ENCODE results near the gene TMEM63C. TPM values are rescaled to one million over a fixed set of nuclear protein-coding genes. Genes with fewer than 3 reads are reported as not detected.

Gene TMEM63C
- total and polyA plus RNA-seq, 2 donors (not counting 3 experiments of a cell fraction or from before 2014, with no cell fraction given): not detected

DNA sequence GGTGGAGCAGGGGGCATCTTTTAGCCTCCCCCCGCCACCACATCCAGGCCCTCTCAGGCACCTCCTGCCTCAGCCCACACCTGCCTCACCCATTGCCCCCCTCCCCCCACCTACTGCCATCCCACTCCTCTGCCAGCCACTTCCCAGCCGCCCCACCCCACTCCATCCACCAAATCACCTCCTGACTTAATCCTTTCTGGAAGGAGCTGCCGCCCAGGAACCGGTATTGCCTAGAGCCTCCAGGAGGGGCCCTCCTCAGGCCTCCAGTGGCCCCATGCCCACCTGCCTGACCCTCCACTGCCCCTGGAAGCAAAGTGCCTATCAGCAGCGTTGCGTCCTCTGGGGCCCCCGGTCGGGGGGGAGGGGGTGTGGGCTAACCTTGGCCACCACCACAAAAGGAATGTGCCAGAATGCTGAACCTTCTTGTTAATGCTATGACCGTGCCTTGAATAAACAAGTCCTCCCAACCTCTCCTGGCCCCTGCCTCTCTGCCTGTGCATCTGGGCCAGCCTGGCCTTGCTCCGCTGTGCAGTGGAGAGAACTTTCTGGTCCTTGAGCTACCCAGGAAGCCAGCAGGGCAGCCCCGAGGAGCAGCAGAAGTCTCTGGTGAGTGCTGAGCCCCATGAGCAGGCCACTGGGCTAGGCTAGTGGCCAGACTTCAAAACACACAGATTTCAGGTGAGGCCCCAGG, 77.6 kb downstream of the TMEM63C start:
- no peaks in the 10 kb centered on the region for H3K4me1 ChIP-seq (ENCODE audit: control insufficient read depth, extremely low read depth, insufficient read depth, low read length)
- H3K79me2 ChIP-seq (ENCODE audit: control insufficient read depth, insufficient read depth, low read length): no peaks in the 10 kb centered on the region
- H3K4me2 ChIP-seq (ENCODE audit: insufficient read depth, low read length): no peak overlapping the region
- H4K20me1 ChIP-seq (replicated peaks; ENCODE audit: control insufficient read depth, extremely low read depth, insufficient read depth, low read length): no peaks in the 10 kb centered on the region
- no peaks in the 10 kb centered on the region for H3K36me3 ChIP-seq (ENCODE audit: control insufficient read depth in 2 of 2, extremely low read depth in 1 of 2, insufficient read depth in 2 of 2, low read length in 2 of 2)
- H3K9me3 ChIP-seq (replicated peaks; ENCODE audit: control insufficient read depth, insufficient read depth, low read length): no peaks in the 10 kb centered on the region
- H2AFZ ChIP-seq (ENCODE audit: low read depth, low read length): no peak overlapping the region
- dilution Hi-C loops (cut with MboI; ENCODE audit: extremely low pct_ligation_motif_present, low sequenced_read_pairs) (no loop called here), intact Hi-C loops (cut with micrococcal nuclease) (no loop called here)
- BruUV-seq (replicated peaks): no TSS peak
- TF ChIP-seq JUN (IDR thresholded peaks at IDR 0.05; ENCODE audit: borderline replicate concordance, insufficient read depth, insufficient read length, low read depth) (no peak), EZH2 (IDR thresholded peaks at IDR 0.05; ENCODE audit: borderline replicate concordance, low read depth, low read length, severe bottlenecking) (no peak), MYC (IDR thresholded peaks at IDR 0.05; ENCODE audit: low read depth, low read length) (no peak), FOS (IDR thresholded peaks at IDR 0.05; ENCODE audit: borderline replicate concordance, insufficient read depth, low read length) (no peak)
- TF ChIP-seq, protein P1, sequence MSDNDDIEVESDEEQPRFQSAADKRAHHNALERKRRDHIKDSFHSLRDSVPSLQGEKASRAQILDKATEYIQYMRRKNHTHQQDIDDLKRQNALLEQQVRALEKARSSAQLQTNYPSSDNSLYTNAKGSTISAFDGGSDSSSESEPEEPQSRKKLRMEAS (IDR thresholded peaks at IDR 0.05; ENCODE audit: insufficient read depth, insufficient read length): no peak
- TF ChIP-seq, protein P2, sequence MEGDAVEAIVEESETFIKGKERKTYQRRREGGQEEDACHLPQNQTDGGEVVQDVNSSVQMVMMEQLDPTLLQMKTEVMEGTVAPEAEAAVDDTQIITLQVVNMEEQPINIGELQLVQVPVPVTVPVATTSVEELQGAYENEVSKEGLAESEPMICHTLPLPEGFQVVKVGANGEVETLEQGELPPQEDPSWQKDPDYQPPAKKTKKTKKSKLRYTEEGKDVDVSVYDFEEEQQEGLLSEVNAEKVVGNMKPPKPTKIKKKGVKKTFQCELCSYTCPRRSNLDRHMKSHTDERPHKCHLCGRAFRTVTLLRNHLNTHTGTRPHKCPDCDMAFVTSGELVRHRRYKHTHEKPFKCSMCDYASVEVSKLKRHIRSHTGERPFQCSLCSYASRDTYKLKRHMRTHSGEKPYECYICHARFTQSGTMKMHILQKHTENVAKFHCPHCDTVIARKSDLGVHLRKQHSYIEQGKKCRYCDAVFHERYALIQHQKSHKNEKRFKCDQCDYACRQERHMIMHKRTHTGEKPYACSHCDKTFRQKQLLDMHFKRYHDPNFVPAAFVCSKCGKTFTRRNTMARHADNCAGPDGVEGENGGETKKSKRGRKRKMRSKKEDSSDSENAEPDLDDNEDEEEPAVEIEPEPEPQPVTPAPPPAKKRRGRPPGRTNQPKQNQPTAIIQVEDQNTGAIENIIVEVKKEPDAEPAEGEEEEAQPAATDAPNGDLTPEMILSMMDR (IDR thresholded peaks at IDR 0.05; ENCODE audit: extremely low read depth in 1 of 2, insufficient read depth in 1 of 2, low read depth in 1 of 2, low read length in 2 of 2): no peak
- ChIA-PET CTCF (interaction anchor here (0.6 kb wide), 1 partner anchor 107 kb away, joined by 4 read pairs; no protein-coding TSS in a partner anchor), POLR2A (no interaction called here)
- FAIRE-seq (no peak), DNase-seq (ENCODE audit: low read depth, low spot score) (no peak)
- no peak overlapping the region for H3K4me3 ChIP-seq (replicated peaks in 1 of 3; ENCODE audit: insufficient read depth in 1 of 3, low read depth in 1 of 3, low read length in 3 of 3)
- no peaks in the 10 kb centered on the region for H3K27me3 ChIP-seq (ENCODE audit: control insufficient read depth in 2 of 2, insufficient read depth in 2 of 2, low read length in 2 of 2)
- no peak overlapping the region for H3K9ac ChIP-seq (replicated peaks; ENCODE audit: extremely low read depth, insufficient read depth, low read length)
- H3K27ac ChIP-seq (ENCODE audit: insufficient read depth, low read depth, low read length): no peak overlapping the region
- H3K9me1 ChIP-seq (replicated peaks; ENCODE audit: control insufficient read depth, extremely low read depth, insufficient read depth, low read length): no peaks in the 10 kb centered on the region
